IMR-90 (cell line): Measurements from ENCODE around the gene AFTPH. TPM values are rescaled to one million over a fixed set of nuclear protein-coding genes. Genes with fewer than 3 reads are reported as not detected.

Experiments used
- ATAC-seq: fragments of 200-7000 bp; cut with Tn5 transposase; 2 replicates; pipeline ENCODE4 v1.9.1; 2020; ENCODE audit warnings: low read depth, mild to moderate bottlenecking, moderate library complexity
- BruUV-seq: library from RNA; stranded (reverse); fragments of 400-500 nt; replicated peaks from 2 replicates; lab custom pipeline; 2021; lab: Mats Ljungman, UMichigan
- CTCF ChIA-PET: fragments of 300-600 bp; formaldehyde crosslinking; extraction: SDS; loops from one replicate; lab custom pipeline; 2021; ENCODE audit warnings: antibody characterized with exemption; lab: Yijun Ruan, JAX
- POLR2A ChIA-PET: fragments of 300-600 bp; sonication (Branson Sonifier 250); formaldehyde crosslinking; loops from one replicate; lab custom pipeline; 2022; ENCODE audit warnings: antibody characterized with exemption; ENCODE audit not compliant: unreplicated experiment; lab: Charles Lee
- DNase-seq: peaks from one replicate; pipeline ENCODE4 v3.0.0; 2013
- H2AFZ ChIP-seq: replicated peaks from 2 replicates; pipeline ENCODE3; 2013; ENCODE audit warnings: low read length, mild to moderate bottlenecking; ENCODE audit not compliant: poor library complexity
- H2AK5ac ChIP-seq: 2 replicates; pipeline ENCODE4 v1.6.1; 2013; ENCODE audit warnings: low read depth, low read length, inconsistent platforms
- H2AK9ac ChIP-seq: replicated peaks from 2 replicates; pipeline ENCODE3; 2013; ENCODE audit warnings: mild to moderate bottlenecking, low read depth, low read length, moderate library complexity; ENCODE audit not compliant: poor library complexity
- H2BK120ac ChIP-seq: 2 replicates; pipeline ENCODE4 v1.6.1; 2013; ENCODE audit warnings: low read depth, low read length, inconsistent platforms
- H2BK15ac ChIP-seq: 3 replicates; pipeline ENCODE4 v1.6.1; 2013; ENCODE audit warnings: low read depth, low read length, inconsistent platforms
- H2BK20ac ChIP-seq: 2 replicates; pipeline ENCODE4 v1.6.1; 2013; ENCODE audit warnings: low read depth, mild to moderate bottlenecking, inconsistent platforms, low read length, moderate library complexity
- H2BK5ac ChIP-seq: 2 replicates; pipeline ENCODE4 v1.6.1; 2013; ENCODE audit warnings: mild to moderate bottlenecking, low read depth, low read length, inconsistent platforms; ENCODE audit not compliant: poor library complexity, severe bottlenecking
- H3K14ac ChIP-seq: replicated peaks from 2 replicates; pipeline ENCODE4 v1.6.1; 2013; ENCODE audit warnings: low read depth, low read length, inconsistent platforms
- H3K18ac ChIP-seq: 2 replicates; pipeline ENCODE4 v1.6.1; 2013; ENCODE audit warnings: low read depth, low read length, control low read depth
- H3K23ac ChIP-seq: 2 replicates; pipeline ENCODE4 v1.6.1; 2013; ENCODE audit warnings: low read depth, low read length, inconsistent platforms
- H3K27ac ChIP-seq: 2 replicates; pipeline ENCODE4 v1.5.1; 2013; ENCODE audit warnings: mild to moderate bottlenecking, control low read depth, low read length; ENCODE audit not compliant: insufficient read depth
- H3K27me3 ChIP-seq: 2 replicates; pipeline ENCODE4 v1.6.1; 2013; ENCODE audit warnings: low read length; ENCODE audit not compliant: control insufficient read depth, insufficient read depth
- H3K36me3 ChIP-seq: 2 replicates; pipeline ENCODE4 v1.6.1; 2013; ENCODE audit warnings: low read length, mixed read lengths; ENCODE audit not compliant: control insufficient read depth, insufficient read depth
- H3K4ac ChIP-seq: 2 replicates; pipeline ENCODE4 v1.6.1; 2013; ENCODE audit warnings: low read depth, low read length, inconsistent platforms
- H3K4me1 ChIP-seq: 2 replicates; pipeline ENCODE4 v1.6.1; 2013; ENCODE audit warnings: low read length, mixed read lengths; ENCODE audit not compliant: control insufficient read depth, insufficient read depth
- H3K4me2 ChIP-seq: 2 replicates; pipeline ENCODE4 v1.6.1; 2013; ENCODE audit warnings: low read depth, mild to moderate bottlenecking, control low read depth, low read length, moderate library complexity
- H3K4me3 ChIP-seq: 2 replicates; pipeline ENCODE4 v1.5.1; 2013; ENCODE audit warnings: low read depth, mild to moderate bottlenecking, control low read depth, low read length, moderate library complexity; ENCODE audit not compliant: insufficient read depth
- H3K56ac ChIP-seq: 2 replicates; pipeline ENCODE4 v1.6.1; 2013; ENCODE audit warnings: low read length, inconsistent platforms; ENCODE audit not compliant: insufficient read depth; ENCODE audit errors: extremely low read depth
- H3K79me1 ChIP-seq, 2 experiments: 2 replicates each; pipeline ENCODE4 v1.6.1; 2013; ENCODE audit warnings: low read length in 2 of 2, inconsistent platforms in 1 of 2, low read depth in 1 of 2
- H3K9ac ChIP-seq: 2 replicates; pipeline ENCODE4 v1.6.1; 2013; ENCODE audit warnings: low read depth, low read length, control low read depth
- H3K9me1 ChIP-seq: 2 replicates; pipeline ENCODE4 v1.6.1; 2013; ENCODE audit warnings: low read length, inconsistent platforms; ENCODE audit not compliant: insufficient read depth
- H3K9me3 ChIP-seq: 2 replicates; pipeline ENCODE4 v1.6.1; 2013; ENCODE audit warnings: low read length; ENCODE audit not compliant: control insufficient read depth, insufficient read depth
- H4K20me1 ChIP-seq: 2 replicates; pipeline ENCODE4 v1.6.1; 2013; ENCODE audit warnings: low read length, inconsistent platforms; ENCODE audit not compliant: insufficient read depth
- H4K5ac ChIP-seq: 2 replicates; pipeline ENCODE4 v1.6.1; 2013; ENCODE audit warnings: mild to moderate bottlenecking, low read depth, low read length, control low read depth
- H4K8ac ChIP-seq, 2 experiments: 2 replicates each; pipeline ENCODE4 v1.6.1; 2013; ENCODE audit warnings: low read depth in 2 of 2, low read length in 2 of 2, control low read depth in 1 of 2, inconsistent platforms in 1 of 2
- H4K91ac ChIP-seq: 2 replicates; pipeline ENCODE4 v1.6.1; 2013; ENCODE audit warnings: low read depth, low read length, inconsistent platforms; ENCODE audit not compliant: insufficient read depth
- BHLHE40 ChIP-seq: fragments of 150-350 bp; IDR thresholded peaks from 2 replicates; pipeline ENCODE4 v1.6.1; 2016; ENCODE audit warnings: mild to moderate bottlenecking, low read depth, low read length
- CEBPB ChIP-seq: IDR thresholded peaks from 2 replicates; pipeline ENCODE4 v1.6.1; 2012; ENCODE audit warnings: low read depth, low read length, improper control_type of control experiment
- CHD1 ChIP-seq: IDR thresholded peaks from 2 replicates; pipeline ENCODE4 v1.6.1; 2012; ENCODE audit warnings: low read depth, low read length, improper control_type of control experiment
- CTCF ChIP-seq: conservative IDR thresholded peaks from 2 replicates; pipeline ENCODE4 v1.5.1; 2012; ENCODE audit warnings: mild to moderate bottlenecking, low read depth, low read length, improper control_type of control experiment
- FOS ChIP-seq: fragments of 150-350 bp; IDR thresholded peaks from 2 replicates; pipeline ENCODE4 v1.6.1; 2016; ENCODE audit warnings: low read depth, low read length
- MAFK ChIP-seq: IDR thresholded peaks from 2 replicates; pipeline ENCODE4 v1.6.1; 2012; ENCODE audit warnings: low read depth, low read length, improper control_type of control experiment
- MAZ ChIP-seq: IDR thresholded peaks from 2 replicates; pipeline ENCODE4 v1.6.1; 2012; ENCODE audit warnings: low read depth, mild to moderate bottlenecking, low read length, improper control_type of control experiment, moderate library complexity, borderline replicate concordance
- MXI1 ChIP-seq: IDR thresholded peaks from 2 replicates; pipeline ENCODE4 v1.6.1; 2012; ENCODE audit warnings: low read depth, mild to moderate bottlenecking, low read length, moderate library complexity, borderline replicate concordance
- RAD21 ChIP-seq: IDR thresholded peaks from 2 replicates; pipeline ENCODE4 v1.6.1; 2012; ENCODE audit warnings: low read length, improper control_type of control experiment
- RCOR1 ChIP-seq: IDR thresholded peaks from 2 replicates; pipeline ENCODE4 v1.6.1; 2012; ENCODE audit warnings: mild to moderate bottlenecking, low read length, improper control_type of control experiment; ENCODE audit not compliant: insufficient replicate concordance
- RFX5 ChIP-seq: IDR thresholded peaks from 2 replicates; pipeline ENCODE4 v1.8.0; 2012; ENCODE audit warnings: low read depth, mild to moderate bottlenecking, low read length, moderate library complexity
- SMC3 ChIP-seq: fragments of 150-350 bp; IDR thresholded peaks from 2 replicates; pipeline ENCODE4 v1.6.1; 2016; ENCODE audit warnings: low read depth, mild to moderate bottlenecking, antibody characterized with exemption, low read length, moderate library complexity
- USF2 ChIP-seq: fragments of 150-350 bp; IDR thresholded peaks from 2 replicates; pipeline ENCODE4 v1.6.1; 2017; ENCODE audit warnings: mild to moderate bottlenecking, antibody characterized with exemption, low read length, low read depth
- WGBS, 2 experiments: methylation state at CpG; one replicate each; pipeline versions ENCODE4 v1.1.5 to v1.1.7; 2013; ENCODE audit warnings: missing lambda C conversion rate in 2 of 2; ENCODE audit not compliant: insufficient read length in 1 of 2; ENCODE audit errors: extremely low coverage in 2 of 2; 5-methylcytosine and 5-hydroxymethylcytosine counted together
- dilution Hi-C: fragments of 300-500 bp; cut with HindIII; formaldehyde crosslinking; loops from one replicate; pipeline ENCODE4 v1.14.3; 2018; ENCODE audit warnings: low sequenced_read_pairs; ENCODE audit not compliant: unreplicated experiment
- in situ Hi-C: fragments of 300-500 bp; cut with MboI; formaldehyde crosslinking; loops from 3 replicates; pipeline ENCODE4 v1.14.3; 2019; ENCODE audit warnings: low sequenced_read_pairs, inconsistent platforms, mixed read lengths
- intact Hi-C: fragments of 100-400 bp; cut with micrococcal nuclease; formaldehyde crosslinking; loops from 2 replicates; pipeline ENCODE4 v1.10.0; 2022
- polyA plus RNA-seq, 3 experiments: library from polyadenylated mRNA; depleted of rRNA; stranded (reverse); fragments of >200 nt; gene quantifications; 2 replicates each; pipeline ENCODE4 v1.2.3, GENCODE V29; 2012; ENCODE audit warnings: low replicate concordance in 1 of 3
- total RNA-seq: library from RNA; depleted of rRNA; stranded (reverse); fragments of >200 nt; gene quantifications from 2 replicates; pipeline ENCODE4 v1.2.3, GENCODE V29; 2012

Gene AFTPH
- total and polyA plus RNA-seq, 2 of the 4 experiments (the other 2 are of a cell fraction), result 9.4 to 19.9 TPM

DNA sequence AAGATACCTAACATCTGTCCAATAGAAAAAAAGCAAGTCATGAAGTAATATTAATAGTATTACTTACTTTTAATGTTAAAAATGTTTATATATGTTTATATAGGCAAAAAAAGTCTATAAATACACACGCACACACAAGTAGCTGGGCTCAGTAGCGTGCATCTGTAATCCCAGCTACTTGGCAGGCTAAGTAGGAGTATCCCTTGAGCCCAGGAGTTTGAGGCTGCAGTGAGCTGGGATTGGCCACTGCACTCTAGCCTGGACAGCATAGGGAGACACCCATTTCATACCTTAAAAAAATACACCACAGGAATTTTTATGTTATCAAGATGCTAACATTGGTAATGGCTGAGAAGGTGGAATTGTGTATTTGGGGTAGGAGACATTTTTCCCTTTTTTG lies 17.4 kb upstream of the AFTPH start (continued):
- TF ChIP-seq RCOR1 (no peak), CEBPB (no peak), FOS (no peak), USF2 (no peak)

DNA sequence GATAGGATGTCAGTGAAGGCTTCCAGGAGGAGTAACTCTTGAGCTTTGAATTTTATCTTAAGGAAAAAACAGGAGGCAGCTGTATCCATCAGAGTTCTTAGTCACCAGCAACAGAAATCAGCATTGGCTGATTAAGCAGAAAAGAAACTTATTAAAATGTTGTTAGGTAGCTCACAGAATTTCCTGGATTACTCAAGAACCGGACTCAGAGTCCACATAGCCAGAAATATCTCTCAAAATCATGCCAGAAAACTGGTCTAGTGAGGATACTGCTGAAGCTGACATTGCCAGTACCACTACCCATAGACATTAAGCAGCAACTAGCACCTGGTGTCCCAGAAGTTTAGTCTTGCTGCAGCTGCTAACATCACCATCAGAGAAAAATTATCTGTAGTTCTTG lies 10.1 kb upstream of the AFTPH start:
- DNase-seq, result no peak
- no peak overlapping the region for H4K8ac ChIP-seq
- H3K27me3 ChIP-seq, result peaks cover 37% of the 10 kb centered on the region
- no peak overlapping the region for H2BK15ac ChIP-seq
- no peak overlapping the region for H3K4ac ChIP-seq
- no peak for ATAC-seq
- no peak overlapping the region for H4K91ac ChIP-seq
- dilution Hi-C loops, result no loop called here
- H3K4me1 ChIP-seq, result no peaks in the 10 kb centered on the region
- no peaks in the 10 kb centered on the region for H3K9me1 ChIP-seq
- H3K27ac ChIP-seq, result no peak overlapping the region
- ChIA-PET POLR2A (no interaction called here), CTCF (interaction anchor here (1.6 kb wide), 1 partner anchor 9 kb away, joined by 7 read pairs; no protein-coding TSS in a partner anchor)
- no peak overlapping the region for H2BK20ac ChIP-seq
- no peaks in the 10 kb centered on the region for H4K20me1 ChIP-seq
- H3K9me3 ChIP-seq, result no peaks in the 10 kb centered on the region
- H3K56ac ChIP-seq, result no peak overlapping the region
- H4K5ac ChIP-seq, result no peak overlapping the region
- H3K4me3 ChIP-seq, result no peak overlapping the region
- no peak overlapping the region for H3K23ac ChIP-seq
- no peak for TF ChIP-seq CHD1
- TF ChIP-seq SMC3, result no peak
- TF ChIP-seq MAFK, result no peak
- no peak for TF ChIP-seq RAD21
- no peak for TF ChIP-seq USF2
- TF ChIP-seq RFX5, result no peak
- no peak for TF ChIP-seq CTCF
- no peak for TF ChIP-seq FOS
- TF ChIP-seq BHLHE40, result no peak
- TF ChIP-seq MAZ, result no peak
- no peak for TF ChIP-seq MXI1
- intact Hi-C loops, result no loop called here
- WGBS, 2 experiments, result no CpG with 5 or more reads among the region's 1 CpG
- H3K18ac ChIP-seq, result no peak overlapping the region
- in situ Hi-C loops, result no loop called here
- no peak overlapping the region for H2AK5ac ChIP-seq
- H2AK9ac ChIP-seq, result no peak overlapping the region
- no peak overlapping the region for H3K4me2 ChIP-seq
- H2BK5ac ChIP-seq, result no peak overlapping the region
- no peak overlapping the region for H2AFZ ChIP-seq
- H3K14ac ChIP-seq, result no peak overlapping the region
- H3K36me3 ChIP-seq, result no peaks in the 10 kb centered on the region
- H3K79me1 ChIP-seq, result no peaks in the 10 kb centered on the region
- no TSS peak for BruUV-seq
- H3K9ac ChIP-seq, result no peak overlapping the region
- no peak overlapping the region for H2BK120ac ChIP-seq
